NCI-H2081 (cell line): ENCODE measurements around the gene CACHD1.

Experiments used
- DNase-seq, 2 experiments: peaks; one replicate each; lab custom pipeline; 2025; lab: John Stamatoyannopoulos, UW

Gene CACHD1

GRCh38 chr1:64469977-64470664 lies at the start of gene CACHD1:
CACHD1 (plus strand) TSS chr1:64470129; CDS start chr1:64470745, 616 bp downstream.
- DNase-seq, result peak; percentile 72 to 81

DNA sequence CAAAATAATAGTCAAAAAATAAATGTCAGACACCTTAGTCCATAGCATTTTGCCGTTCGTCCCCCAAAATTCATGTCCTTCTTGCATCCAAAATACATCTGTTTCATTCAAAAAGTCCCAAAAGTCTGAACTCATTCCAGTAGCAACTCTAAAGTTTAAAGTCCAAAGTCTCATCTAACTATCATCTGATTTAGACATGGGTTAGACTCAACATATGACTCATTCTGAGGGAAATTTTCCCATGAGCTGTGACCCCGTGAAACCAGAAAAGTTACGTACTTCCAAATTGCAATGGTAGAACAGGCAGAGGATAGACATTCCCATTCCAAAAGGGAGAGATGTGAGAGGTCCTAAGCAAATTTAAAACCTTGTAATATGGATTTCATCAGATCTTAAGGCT lies 48.6 kb upstream of the CACHD1 start:
- DNase-seq, result no peak

- no peak for DNase-seq
These were observed 46.4 kb upstream of the CACHD1 start for GRCh38 chr1:64423526-64423925.

DNA sequence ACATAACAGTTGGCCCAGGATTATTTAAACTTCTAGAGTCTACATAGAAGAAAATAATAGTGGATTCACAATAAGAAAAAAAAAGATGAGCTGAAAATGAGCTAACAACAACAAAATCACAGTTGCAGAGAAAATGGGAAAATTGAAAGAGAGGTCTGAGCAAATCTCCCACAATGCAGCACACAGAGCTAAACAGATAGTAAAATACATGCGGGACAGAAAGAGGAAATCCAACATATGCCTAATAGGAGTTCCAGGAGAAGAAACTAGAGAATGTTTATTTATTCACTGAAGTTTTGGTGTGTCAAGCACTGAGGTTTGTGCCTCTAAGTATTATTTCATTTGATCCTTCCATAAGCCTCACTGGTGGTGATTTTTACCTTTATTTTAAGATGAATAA lies 45.5 kb upstream of the CACHD1 start:
- no peak for DNase-seq

DNA sequence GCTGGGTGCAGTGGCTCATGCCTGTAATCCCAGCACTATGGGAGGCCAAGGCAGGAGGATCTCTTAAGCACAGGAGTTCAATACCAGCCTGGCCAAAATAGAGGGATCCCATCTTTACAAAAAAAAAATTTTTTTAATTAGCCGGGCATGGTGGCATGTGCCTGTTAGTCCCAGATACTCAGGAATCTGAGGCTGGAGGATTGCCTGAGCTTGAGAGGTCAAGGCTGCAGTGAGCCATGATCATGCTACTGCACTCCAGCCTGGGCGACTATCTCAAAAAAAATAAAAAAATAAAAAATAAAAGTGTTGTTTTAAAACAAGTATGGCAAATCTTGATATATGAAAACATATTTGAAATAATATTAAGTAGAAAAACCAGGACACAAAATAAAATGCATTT lies 44.4 kb upstream of the CACHD1 start:
- DNase-seq, result no peak

DNA sequence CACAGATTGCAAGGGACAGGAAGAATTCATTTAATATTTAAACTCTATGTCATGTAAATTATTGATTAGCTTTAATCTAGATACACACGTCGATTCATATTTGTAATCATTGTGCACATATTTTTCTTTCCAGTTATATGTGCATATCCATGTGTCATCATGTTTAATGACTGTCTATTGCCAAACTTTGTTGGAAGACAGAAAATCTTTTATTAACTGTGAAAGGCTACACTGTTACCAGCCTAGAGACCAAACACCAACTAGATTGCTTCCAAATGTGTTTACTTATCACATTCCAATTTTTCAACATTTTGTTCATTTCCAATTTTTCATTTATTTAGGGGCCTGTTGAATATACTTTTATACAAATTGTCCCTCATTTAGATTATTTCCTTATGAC lies 43.2 kb upstream of the CACHD1 start:
- no peak for DNase-seq

DNA sequence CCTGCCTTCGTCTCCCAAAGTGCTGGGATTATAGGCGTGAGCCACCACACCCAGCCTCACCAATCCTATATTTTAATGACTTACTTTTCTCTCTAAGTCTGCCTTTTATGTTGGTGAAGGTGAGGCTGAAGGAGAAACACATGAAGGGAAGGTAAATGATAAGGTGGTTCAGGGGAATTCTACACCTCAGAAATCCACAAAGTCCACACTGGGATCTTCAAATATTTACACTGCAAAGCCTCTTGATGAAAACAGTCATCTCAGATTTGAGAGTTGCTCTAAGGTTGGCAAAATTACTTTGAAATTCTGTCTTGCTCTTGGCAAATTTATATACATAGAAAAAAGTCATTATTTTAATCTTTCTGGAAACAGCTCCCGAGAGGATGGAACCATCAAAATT lies 42.0 kb upstream of the CACHD1 start:
- no peak for DNase-seq

DNA sequence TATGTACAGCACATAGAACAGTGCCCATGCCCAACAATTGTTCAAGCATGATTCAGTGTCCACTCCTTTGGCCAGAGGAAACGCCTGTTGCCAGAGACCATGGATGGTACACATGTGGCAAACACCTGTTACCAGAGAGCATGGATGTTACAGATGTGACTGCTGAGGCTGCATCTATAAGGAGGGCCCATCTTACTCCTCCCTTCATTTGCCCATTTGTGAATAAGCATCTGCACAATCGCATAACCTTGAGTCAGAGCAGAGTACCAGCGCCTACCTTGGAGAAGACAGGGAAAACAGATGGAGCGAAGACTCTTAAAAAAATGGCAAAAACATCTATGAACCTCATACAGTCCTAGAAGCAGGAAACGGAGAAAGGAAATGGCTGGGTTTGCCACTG lies 36.6 kb upstream of the CACHD1 start:
- no peak for DNase-seq

- no peak for DNase-seq
These were observed 36.2 kb upstream of the CACHD1 start for GRCh38 chr1:64433747-64434146.

GRCh38 chr1:64435000-64435399 lies 34.9 kb upstream of the CACHD1 start:
- DNase-seq, result no peak

- no peak for DNase-seq
These were observed 32.5 kb upstream of the CACHD1 start for GRCh38 chr1:64437453-64437852.

- DNase-seq, result no peak
These were observed 29.6 kb upstream of the CACHD1 start for GRCh38 chr1:64440183-64440826.

GRCh38 chr1:64451440-64451839 lies 18.5 kb upstream of the CACHD1 start:
- no peak for DNase-seq

DNA sequence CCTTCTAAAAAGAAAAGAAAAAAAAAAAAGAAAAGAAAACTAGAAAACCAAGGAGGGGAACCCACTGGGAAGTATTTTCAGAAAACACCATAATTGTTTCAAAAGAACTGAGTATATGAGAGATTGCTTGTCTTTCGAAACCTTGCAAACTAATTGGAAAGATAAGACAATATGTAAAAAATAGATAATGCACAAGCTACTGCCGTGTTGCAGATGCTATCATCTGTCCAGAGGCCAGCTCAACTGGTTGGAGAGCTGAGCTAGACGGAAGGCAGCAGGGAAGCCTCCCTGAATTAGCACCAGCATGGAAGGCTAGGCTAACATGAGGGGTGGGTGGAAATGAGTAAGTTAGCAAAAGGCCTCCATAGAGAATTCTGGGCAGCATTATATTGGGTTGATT lies 16.2 kb upstream of the CACHD1 start:
- DNase-seq, result no peak

GRCh38 chr1:64458915-64459314 lies 11.0 kb upstream of the CACHD1 start:
- DNase-seq, result no peak

DNA sequence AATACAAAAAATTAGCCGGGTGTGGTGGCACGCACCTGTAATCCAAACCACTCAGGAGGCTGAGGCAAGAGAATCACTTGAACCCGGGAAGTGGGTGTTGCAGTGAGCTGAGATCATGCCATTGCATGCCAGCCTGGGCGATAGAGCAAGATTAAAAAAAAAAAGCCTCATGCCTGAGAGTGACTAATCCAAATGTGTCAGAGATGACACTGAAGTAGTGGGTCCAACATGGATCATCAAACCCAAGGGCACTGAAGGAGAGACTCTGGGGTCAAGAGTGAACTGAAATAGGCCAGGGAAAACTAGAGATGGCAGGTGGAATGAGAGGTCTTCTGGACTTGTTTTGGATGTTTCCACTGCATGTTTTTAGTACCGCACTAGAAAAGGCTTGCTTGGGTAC lies 10.2 kb upstream of the CACHD1 start:
- DNase-seq, result no peak

DNA sequence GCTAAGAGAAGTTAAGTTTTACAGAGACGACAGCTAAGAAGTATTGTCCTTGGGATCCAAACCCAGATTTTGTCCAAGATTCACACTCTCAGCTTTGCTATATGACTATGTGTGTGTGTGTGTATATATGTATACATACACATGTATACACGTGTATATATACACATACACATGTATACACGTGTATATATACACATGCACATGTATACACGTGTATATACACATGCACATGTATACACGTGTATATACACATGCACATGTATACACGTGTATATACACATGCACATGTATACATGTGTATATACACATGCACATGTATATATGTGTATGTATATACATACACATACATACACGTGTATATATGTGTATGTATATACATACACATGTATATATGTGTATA lies 3.9 kb upstream of the CACHD1 start:
- no peak for DNase-seq

- DNase-seq, result no peak
These were observed 583 bp upstream of the CACHD1 start for GRCh38 chr1:64469116-64469976.

DNA sequence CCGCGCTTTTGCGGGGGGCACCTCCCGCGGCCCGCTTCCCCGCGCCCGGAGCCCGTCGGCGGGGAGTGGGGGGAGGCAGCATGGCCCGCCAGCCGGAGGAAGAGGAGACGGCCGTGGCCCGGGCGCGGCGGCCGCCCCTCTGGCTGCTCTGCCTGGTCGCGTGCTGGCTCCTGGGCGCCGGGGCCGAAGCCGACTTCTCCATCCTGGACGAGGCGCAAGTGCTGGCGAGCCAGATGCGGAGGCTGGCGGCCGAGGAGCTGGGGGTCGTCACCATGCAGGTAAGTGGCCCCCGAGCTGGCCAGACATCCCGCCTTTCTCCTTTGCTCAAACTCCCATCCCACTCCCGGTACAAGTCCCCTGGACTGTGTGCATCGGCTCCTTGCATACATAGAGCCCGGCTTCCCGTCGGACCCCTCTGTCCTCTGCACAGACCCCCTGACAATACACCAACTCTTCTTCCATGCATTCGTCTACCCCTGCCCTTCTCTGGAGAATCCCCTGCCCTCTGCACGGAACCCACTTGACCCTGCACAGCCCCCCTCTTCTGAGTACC lies 812 bp downstream of the CACHD1 start:
- peak; percentile 12 to 15 for DNase-seq

DNA sequence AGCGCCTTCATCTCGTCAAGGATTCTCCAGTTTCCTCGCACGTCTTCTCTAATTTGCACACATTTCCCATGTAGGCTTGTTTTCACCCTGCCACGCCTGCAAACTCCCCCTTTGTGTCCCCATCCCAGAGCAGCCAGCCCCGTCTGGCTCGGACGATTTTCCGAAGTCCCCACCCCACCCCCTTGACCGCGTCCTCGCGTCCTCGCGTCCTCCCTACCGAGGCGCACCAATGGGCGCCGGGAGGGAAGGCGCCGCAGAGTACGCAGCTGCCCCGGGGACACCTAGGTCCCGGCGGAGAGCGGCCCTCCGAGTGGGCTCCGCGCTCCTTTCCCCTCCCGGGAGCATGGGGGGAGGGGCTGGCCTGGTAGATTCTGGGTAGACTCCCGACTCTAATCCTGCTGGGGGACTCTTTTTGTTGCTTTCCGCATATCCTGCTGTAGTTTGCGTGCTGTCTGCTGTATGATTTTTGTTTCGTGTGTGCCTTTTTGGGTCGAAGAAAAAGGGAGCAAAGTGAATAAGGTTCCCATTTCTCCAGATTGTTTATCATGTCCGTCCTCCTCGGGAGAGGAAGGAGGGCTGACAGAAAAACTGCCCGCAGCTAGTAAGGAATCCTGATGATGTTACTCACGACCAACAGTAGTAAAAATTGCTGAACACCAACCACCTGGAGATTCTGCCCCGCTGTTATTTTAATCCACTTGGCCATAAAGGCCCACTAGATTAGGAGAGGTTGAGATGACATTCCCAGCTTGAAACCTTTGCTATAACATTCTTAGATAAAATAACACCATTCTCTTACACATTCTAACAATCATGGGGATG lies 1.5 kb downstream of the CACHD1 start:
- DNase-seq, result no peak

DNA sequence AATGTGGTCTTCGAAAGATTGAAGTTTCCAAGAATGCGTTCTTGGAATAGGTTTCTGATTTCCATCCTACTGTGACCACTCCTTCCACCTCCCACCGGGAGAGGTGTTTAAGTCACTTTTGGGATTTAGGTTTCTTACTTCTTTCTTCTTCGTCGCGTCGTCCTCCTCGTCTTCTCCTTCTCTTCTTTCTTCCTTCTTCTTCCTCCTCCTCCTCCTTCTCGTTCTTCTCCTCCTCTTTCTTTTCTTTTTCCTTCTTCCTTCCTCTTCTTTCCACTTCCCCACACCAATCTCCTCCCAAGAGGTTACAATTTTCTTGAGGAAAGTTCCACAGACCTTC lies 2.1 kb downstream of the CACHD1 start:
- DNase-seq, result no peak

- DNase-seq, result peak in 1 of 2 experiments; percentile 24
These were observed 2.9 kb downstream of the CACHD1 start for GRCh38 chr1:64472805-64473204.
